Chondrocyte (in vitro differentiated cells): ENCODE measurements around the gene PFDN1. TPM values are rescaled to one million over a fixed set of nuclear protein-coding genes. Genes with fewer than 3 reads are reported as not detected.

ENCODE experiments used
- DNase-seq: peaks from one replicate; pipeline ENCODE4 v3.0.0; 2021; ENCODE audit warnings: mixed read lengths, low spot score
- H3K27ac Mint-ChIP-seq: one replicate; pipeline ENCODE4 v1.8.0; 2021; ENCODE audit warnings: mild to moderate bottlenecking, moderate library complexity, mixed read lengths; ENCODE audit not compliant: unreplicated experiment
- H3K27me3 Mint-ChIP-seq: 2 replicates; pipeline ENCODE4 v1.8.0; 2021; ENCODE audit warnings: low read depth, mixed read lengths
- H3K36me3 Mint-ChIP-seq: 2 replicates; pipeline ENCODE4 v1.8.0; 2021; ENCODE audit warnings: low read depth, mixed read lengths
- H3K4me1 Mint-ChIP-seq: 2 replicates; pipeline ENCODE4 v1.8.0; 2021; ENCODE audit warnings: low read depth, mild to moderate bottlenecking, mixed read lengths
- H3K4me3 Mint-ChIP-seq: one replicate; pipeline ENCODE4 v1.8.0; 2021; ENCODE audit warnings: mild to moderate bottlenecking, moderate library complexity, mixed read lengths; ENCODE audit not compliant: unreplicated experiment
- H3K9me3 Mint-ChIP-seq: 2 replicates; pipeline ENCODE4 v1.8.0; 2021; ENCODE audit warnings: low read depth, mixed read lengths
- CTCF ChIP-seq: fragments of 200-600 bp; sonication (generic); IDR thresholded peaks from 2 replicates; pipeline ENCODE4 v1.5.0; 2021; ENCODE audit warnings: antibody characterized with exemption, mild to moderate bottlenecking, moderate library complexity
- total RNA-seq: library from RNA; stranded (reverse); gene quantifications from 3 replicates; pipeline ENCODE4 v1.2.1, GENCODE V29; 2021

The PFDN1 gene
- total RNA-seq, 1 donor from 2014 or later: 44.5 TPM

GRCh38 chr5:140267201-140267540 is 35.7 kb downstream of the PFDN1 start:
- no peak for DNase-seq
- H3K27ac Mint-ChIP-seq: no peak overlapping the region
- H3K9me3 Mint-ChIP-seq: no peaks in the 10 kb centered on the region
- H3K27me3 Mint-ChIP-seq: no peaks in the 10 kb centered on the region
- peaks cover 10% of the 10 kb centered on the region for H3K4me1 Mint-ChIP-seq
- H3K4me3 Mint-ChIP-seq: no peak overlapping the region
- peaks cover 1% of the 10 kb centered on the region for H3K36me3 Mint-ChIP-seq
- no peak for TF ChIP-seq CTCF

GRCh38 chr5:140266471-140267200 is 36.3 kb downstream of the PFDN1 start:
- Mint-ChIP-seq H3K4me1 (peaks cover 13% of the 10 kb centered on the region), H3K9me3 (no peaks in the 10 kb centered on the region), H3K27ac (no peak overlapping the region), H3K4me3 (no peak overlapping the region), H3K36me3 (peaks cover 1% of the 10 kb centered on the region), H3K27me3 (no peaks in the 10 kb centered on the region)
- DNase-seq: no peak
- no peak for TF ChIP-seq CTCF

- peaks cover 21% of the 10 kb centered on the region for H3K4me1 Mint-ChIP-seq
- H3K27ac Mint-ChIP-seq: no peak overlapping the region
- no peak for DNase-seq
- no peaks in the 10 kb centered on the region for H3K27me3 Mint-ChIP-seq
- H3K4me3 Mint-ChIP-seq: no peak overlapping the region
- peaks cover 1% of the 10 kb centered on the region for H3K36me3 Mint-ChIP-seq
- no peak for TF ChIP-seq CTCF
- no peaks in the 10 kb centered on the region for H3K9me3 Mint-ChIP-seq
Observed at GRCh38 chr5:140265845-140266244, 37.1 kb downstream of the PFDN1 start.

- no peak overlapping the region for H3K4me3 Mint-ChIP-seq
- H3K4me1 Mint-ChIP-seq: peaks cover 30% of the 10 kb centered on the region
- no peak for DNase-seq
- H3K27me3 Mint-ChIP-seq: no peaks in the 10 kb centered on the region
- no peaks in the 10 kb centered on the region for H3K9me3 Mint-ChIP-seq
- no peak for TF ChIP-seq CTCF
- H3K27ac Mint-ChIP-seq: no peak overlapping the region
- peaks cover 3% of the 10 kb centered on the region for H3K36me3 Mint-ChIP-seq
Observed at GRCh38 chr5:140262839-140263238, 40.1 kb downstream of the PFDN1 start.

GRCh38 chr5:140262221-140262620 is 40.7 kb downstream of the PFDN1 start:
- Mint-ChIP-seq H3K27ac (peak overlapping the region; percentile 50), H3K36me3 (peaks cover 4% of the 10 kb centered on the region), H3K27me3 (no peaks in the 10 kb centered on the region), H3K4me1 (peaks cover 30% of the 10 kb centered on the region), H3K9me3 (no peaks in the 10 kb centered on the region), H3K4me3 (no peak overlapping the region)
- TF ChIP-seq CTCF: no peak
- no peak for DNase-seq
